Measurements from ENCODE around the gene CFC1.
"Not testable (repeated sequence)": the region's sequence is repeated elsewhere in the genome, so short reads cannot be mapped to it uniquely, and the experiment has no call there.

DNA sequence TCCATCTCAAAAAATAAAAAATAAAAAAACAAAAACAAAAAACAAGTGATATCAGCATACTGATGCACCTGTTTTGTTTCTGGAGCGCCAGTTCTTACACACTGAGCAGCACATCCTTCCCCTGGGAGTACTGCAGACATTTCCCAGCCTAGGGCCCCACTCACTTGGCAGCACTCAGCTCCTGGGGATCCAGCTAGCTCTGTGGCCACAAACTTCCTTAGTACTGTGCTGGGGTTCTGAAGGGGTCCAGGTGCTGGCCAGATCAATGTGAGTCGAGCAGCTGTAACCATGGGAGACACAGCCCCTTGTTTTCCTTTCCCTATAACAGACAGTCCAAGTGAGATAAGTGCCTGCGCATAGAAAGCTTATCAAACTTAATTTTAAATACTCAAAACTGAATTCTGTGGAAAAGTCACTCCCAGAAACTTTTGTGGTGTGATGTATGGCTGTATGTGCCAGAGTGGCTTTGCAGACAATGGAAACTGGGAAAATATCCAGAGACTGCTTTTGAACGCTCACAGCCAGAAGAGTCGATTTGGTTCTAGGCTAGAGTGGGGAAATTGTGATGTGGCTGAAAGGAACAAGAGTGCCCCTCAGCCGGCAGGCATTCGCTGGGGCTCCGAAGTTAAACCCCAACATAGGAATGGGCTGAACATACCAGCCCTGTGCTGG is 9.1 kb downstream of the CFC1 start:
- TF ChIP-seq, protein P1, sequence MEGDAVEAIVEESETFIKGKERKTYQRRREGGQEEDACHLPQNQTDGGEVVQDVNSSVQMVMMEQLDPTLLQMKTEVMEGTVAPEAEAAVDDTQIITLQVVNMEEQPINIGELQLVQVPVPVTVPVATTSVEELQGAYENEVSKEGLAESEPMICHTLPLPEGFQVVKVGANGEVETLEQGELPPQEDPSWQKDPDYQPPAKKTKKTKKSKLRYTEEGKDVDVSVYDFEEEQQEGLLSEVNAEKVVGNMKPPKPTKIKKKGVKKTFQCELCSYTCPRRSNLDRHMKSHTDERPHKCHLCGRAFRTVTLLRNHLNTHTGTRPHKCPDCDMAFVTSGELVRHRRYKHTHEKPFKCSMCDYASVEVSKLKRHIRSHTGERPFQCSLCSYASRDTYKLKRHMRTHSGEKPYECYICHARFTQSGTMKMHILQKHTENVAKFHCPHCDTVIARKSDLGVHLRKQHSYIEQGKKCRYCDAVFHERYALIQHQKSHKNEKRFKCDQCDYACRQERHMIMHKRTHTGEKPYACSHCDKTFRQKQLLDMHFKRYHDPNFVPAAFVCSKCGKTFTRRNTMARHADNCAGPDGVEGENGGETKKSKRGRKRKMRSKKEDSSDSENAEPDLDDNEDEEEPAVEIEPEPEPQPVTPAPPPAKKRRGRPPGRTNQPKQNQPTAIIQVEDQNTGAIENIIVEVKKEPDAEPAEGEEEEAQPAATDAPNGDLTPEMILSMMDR (IDR thresholded peaks at IDR 0.05) = not testable (repeated sequence)
- not testable (repeated sequence) for TF ChIP-seq EP300 (IDR thresholded peaks at IDR 0.05; ENCODE audit: low read depth)
